Activated CD8-positive, alpha-beta memory T cell treated with anti-CD3 and anti-CD28 coated beads, Interleukin-2, amount 50 U/mL, for 48 hours (primary cell): ENCODE results near the gene ACACA.
"Not testable (repeated sequence)": the region's sequence is repeated elsewhere in the genome, so short reads cannot be mapped to it uniquely, and the experiment has no call there.

Source experiments
- DNase-seq: peaks from one replicate; pipeline ENCODE4 v3.0.0-alpha.2; 2020

Gene ACACA

GRCh38 chr17:37092071-37092470, 314.6 kb downstream of the ACACA start:
- no peak for DNase-seq

GRCh38 chr17:37090941-37091340, 315.7 kb downstream of the ACACA start:
- no peak for DNase-seq

- no peak for DNase-seq
Measured at GRCh38 chr17:37089956-37090355, 316.7 kb downstream of the ACACA start.

GRCh38 chr17:37088913-37089312, 317.7 kb downstream of the ACACA start:
- DNase-seq, result no peak

GRCh38 chr17:37088459-37088858, 318.2 kb downstream of the ACACA start:
- no peak for DNase-seq

- DNase-seq, result no peak
Measured at GRCh38 chr17:37087683-37088082, 319.0 kb downstream of the ACACA start.

- DNase-seq, result no peak
Measured at GRCh38 chr17:37086948-37087347, 319.7 kb downstream of the ACACA start.

GRCh38 chr17:37086334-37086733, 320.3 kb downstream of the ACACA start:
- DNase-seq, result no peak

GRCh38 chr17:37084372-37084771, 322.3 kb downstream of the ACACA start:
- no peak for DNase-seq

GRCh38 chr17:37083456-37083855, 323.2 kb downstream of the ACACA start:
- no peak for DNase-seq

GRCh38 chr17:37082985-37083384, 323.7 kb downstream of the ACACA start:
- no peak for DNase-seq

- no peak for DNase-seq
Measured at GRCh38 chr17:37082311-37082860, 324.2 kb downstream of the ACACA start.

- DNase-seq, result no peak
Measured at GRCh38 chr17:37081287-37081686, 325.3 kb downstream of the ACACA start.

- DNase-seq, result no peak
Measured at GRCh38 chr17:37079735-37080134, 326.9 kb downstream of the ACACA start.

GRCh38 chr17:37079065-37079708, 327.4 kb downstream of the ACACA start:
- no peak for DNase-seq

- DNase-seq, result not testable (repeated sequence)
Measured at GRCh38 chr17:37073464-37073863, 333.2 kb downstream of the ACACA start.

GRCh38 chr17:37069087-37069486, 337.5 kb downstream of the ACACA start:
- no peak for DNase-seq

GRCh38 chr17:37068266-37068665, 338.4 kb downstream of the ACACA start:
- DNase-seq, result no peak

GRCh38 chr17:37067555-37068111, 339.0 kb downstream of the ACACA start:
- DNase-seq, result no peak

GRCh38 chr17:37066322-37067255, 340.0 kb downstream of the ACACA start:
- no peak for DNase-seq

- no peak for DNase-seq
Measured at GRCh38 chr17:37065486-37066321, 340.9 kb downstream of the ACACA start.

GRCh38 chr17:37064956-37065355, 341.7 kb downstream of the ACACA start:
- DNase-seq, result no peak

- DNase-seq, result no peak
Measured at GRCh38 chr17:37064206-37064605, 342.4 kb downstream of the ACACA start.
